Testis (tissue), 3 donors: ENCODE results near the gene LTBP1. TPM values are rescaled to one million over a fixed set of nuclear protein-coding genes. Genes with fewer than 3 reads are reported as not detected.

ENCODE experiments used
- DNase-seq: peaks from one replicate; pipeline ENCODE4 v3.0.0-alpha.2; 2019
- H3K27ac ChIP-seq, 2 donors: fragments of 200-600 bp; sonication (generic); one replicate each; pipeline ENCODE4 v1.5.1; 2019
- H3K27me3 ChIP-seq: fragments of 200-600 bp; sonication (generic); one replicate; pipeline ENCODE4 v1.5.1; 2019
- H3K36me3 ChIP-seq: fragments of 200-600 bp; sonication (generic); one replicate; pipeline ENCODE4 v1.5.1; 2017; ENCODE audit warnings: low read depth; ENCODE audit errors: missing control alignments
- H3K4me1 ChIP-seq: fragments of 200-600 bp; sonication (generic); one replicate; pipeline ENCODE4 v1.5.1; 2019
- H3K4me3 ChIP-seq, 2 donors: fragments of 200-600 bp; sonication (generic); one replicate each; pipeline ENCODE4 v1.5.1; 2017 to 2019
- H3K9me3 ChIP-seq: fragments of 200-600 bp; sonication (generic); one replicate; pipeline ENCODE4 v1.5.1; 2017
- CTCF ChIP-seq, 3 experiments: fragments of 450-650 bp in 2 of 3; fragments of 200-600 bp in 1 of 3; sonication (generic) in 1 of 3; IDR thresholded peaks; one replicate each; pipeline ENCODE4 v1.5.1; 2016 to 2019; ENCODE audit warnings: antibody characterized with exemption in 3 of 3, mild to moderate bottlenecking in 2 of 3, moderate library complexity in 1 of 3
- POLR2A ChIP-seq: fragments of 450-650 bp; IDR thresholded peaks from one replicate; pipeline ENCODE4 v1.6.1; 2017; ENCODE audit warnings: antibody characterized with exemption, mild to moderate bottlenecking, moderate library complexity
- WGBS, 2 donors: methylation state at CpG; one replicate each; pipeline ENCODE4 v1.1.5; 2018; 5-methylcytosine and 5-hydroxymethylcytosine counted together
- intact Hi-C: fragments of 100-400 bp; cut with DNase I; formaldehyde crosslinking; loops from one replicate; pipeline ENCODE4 v1.15.1; 2023; ENCODE audit warnings: low total_unique reads
- polyA plus RNA-seq: library from polyadenylated mRNA; stranded (reverse); fragments of 350-450 nt; fragmentation: Illumina TruSeq; extraction: RNeasy Lipid Tissue Mini Kit (QIAGEN cat#74804); gene quantifications from one replicate; pipeline ENCODE4 v1.2.3, GENCODE V29; 2014; ENCODE audit warnings: low read depth, low replicate concordance; ENCODE audit not compliant: insufficient read depth
- total RNA-seq, 2 donors: library from RNA; depleted of rRNA; stranded (reverse); fragments of >200 nt; gene quantifications; one replicate each; pipeline ENCODE4 v1.2.3, GENCODE V29; 2016

Gene LTBP1
- total and polyA plus RNA-seq, 3 donors from 2014 or later, result 39.6 to 51.5 (median 44.0) TPM

GRCh38 chr2:33141476-33141875 lies 194.7 kb downstream of the LTBP1 start:
- Histone ChIP-seq H3K27me3 (no peaks in the 10 kb centered on the region), H3K27ac (no peak overlapping the region), H3K9me3 (no peaks in the 10 kb centered on the region), H3K36me3 (no peaks in the 10 kb centered on the region), H3K4me3 (no peak overlapping the region), H3K4me1 (no peaks in the 10 kb centered on the region)
- intact Hi-C loops, result no loop called here
- 92 to 95% methylated on average over 5 of the region's 5 CpGs for WGBS, 2 donors
- no peak for TF ChIP-seq CTCF (IDR thresholded peaks at IDR 0.05)
- TF ChIP-seq POLR2A, result no peak
- DNase-seq, result no peak

DNA sequence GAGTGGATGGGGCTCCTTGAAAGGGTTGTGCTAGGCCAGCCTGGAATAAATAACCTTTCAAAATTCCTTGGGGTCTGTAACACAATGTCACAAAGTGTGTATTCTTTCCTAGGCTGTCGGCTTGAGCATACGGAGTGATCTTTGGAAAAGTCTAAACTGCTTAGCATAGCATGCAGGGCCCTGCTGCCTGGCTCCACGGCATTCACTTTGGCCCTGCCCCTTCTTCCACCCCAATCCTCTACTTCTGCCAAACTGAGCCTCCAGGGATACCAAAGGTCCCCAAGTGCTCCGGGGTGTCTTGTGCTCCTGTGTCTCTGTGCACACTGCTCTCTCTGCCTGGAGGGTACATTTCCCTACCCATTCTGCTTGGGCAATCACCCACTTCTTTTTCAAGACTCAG lies 196.1 kb downstream of the LTBP1 start:
- Histone ChIP-seq H3K27ac (peak overlapping the region; percentile 18 to 21), H3K4me1 (no peaks in the 10 kb centered on the region), H3K9me3 (no peaks in the 10 kb centered on the region), H3K27me3 (no peaks in the 10 kb centered on the region), H3K4me3 (no peak overlapping the region), H3K36me3 (no peaks in the 10 kb centered on the region)
- TF ChIP-seq CTCF (IDR thresholded peaks at IDR 0.05) (no peak), POLR2A (no peak)
- 30 to 53% methylated on average over 3 to 4 of the region's 4 CpGs for WGBS, 2 donors
- intact Hi-C loops, result no loop called here
- DNase-seq, result no peak

DNA sequence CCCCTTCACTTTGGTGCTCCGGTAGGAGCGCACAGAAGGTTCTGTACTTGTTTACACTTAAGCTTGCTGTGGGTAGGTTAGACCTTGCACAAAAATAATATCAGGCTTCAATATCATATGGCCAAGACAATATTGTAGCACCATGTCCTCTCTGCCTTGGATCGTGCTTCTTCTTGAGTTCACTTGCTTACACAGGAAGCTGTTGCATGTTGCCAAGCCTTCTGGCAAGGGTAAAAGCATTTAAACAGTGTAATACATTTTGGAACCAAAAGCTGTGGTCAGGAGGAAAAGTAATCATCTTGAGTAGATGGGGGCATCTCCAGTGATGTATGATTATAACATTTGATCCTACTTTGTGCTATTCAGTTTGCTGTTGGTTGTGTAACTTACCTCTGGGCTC lies 197.5 kb downstream of the LTBP1 start:
- intact Hi-C loops, result no loop called here
- Histone ChIP-seq H3K4me1 (no peaks in the 10 kb centered on the region), H3K9me3 (no peaks in the 10 kb centered on the region), H3K27ac (peak overlapping the region in 1 of 2 donors; percentile 61), H3K36me3 (no peaks in the 10 kb centered on the region), H3K27me3 (no peaks in the 10 kb centered on the region), H3K4me3 (no peak overlapping the region)
- TF ChIP-seq CTCF (IDR thresholded peaks at IDR 0.05), result no peak
- no peak for TF ChIP-seq POLR2A
- no peak for DNase-seq
- 60 to 77% methylated on average over 3 of the region's 3 CpGs for WGBS, 2 donors

DNA sequence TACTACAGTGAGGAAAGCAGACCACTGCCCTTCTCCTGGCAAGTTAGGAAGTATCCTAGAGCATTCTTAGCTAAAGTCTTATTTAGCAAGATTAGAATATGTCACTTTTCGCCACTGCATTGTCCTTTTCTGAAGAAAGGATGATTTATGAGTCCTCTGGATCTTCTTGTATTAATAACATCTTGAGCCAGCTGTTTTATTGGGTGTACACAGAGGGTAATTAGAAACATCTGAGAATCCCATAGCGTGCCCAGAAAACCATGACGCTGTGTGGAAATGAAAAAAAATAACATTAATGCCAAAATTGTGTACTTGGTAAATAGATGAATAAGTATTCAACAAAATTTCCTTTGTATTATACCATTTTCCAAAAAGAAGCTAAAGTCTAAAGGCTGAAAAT lies 198.7 kb downstream of the LTBP1 start:
- TF ChIP-seq POLR2A (no peak), CTCF (IDR thresholded peaks at IDR 0.05) (no peak)
- Histone ChIP-seq H3K27me3 (no peaks in the 10 kb centered on the region), H3K27ac (peak overlapping the region; percentile 8 to 67), H3K4me3 (no peak overlapping the region), H3K9me3 (no peaks in the 10 kb centered on the region), H3K4me1 (no peaks in the 10 kb centered on the region), H3K36me3 (no peaks in the 10 kb centered on the region)
- 58 to 64% methylated on average over 3 of the region's 3 CpGs for WGBS, 2 donors
- intact Hi-C loops, result no loop called here
- DNase-seq, result no peak

DNA sequence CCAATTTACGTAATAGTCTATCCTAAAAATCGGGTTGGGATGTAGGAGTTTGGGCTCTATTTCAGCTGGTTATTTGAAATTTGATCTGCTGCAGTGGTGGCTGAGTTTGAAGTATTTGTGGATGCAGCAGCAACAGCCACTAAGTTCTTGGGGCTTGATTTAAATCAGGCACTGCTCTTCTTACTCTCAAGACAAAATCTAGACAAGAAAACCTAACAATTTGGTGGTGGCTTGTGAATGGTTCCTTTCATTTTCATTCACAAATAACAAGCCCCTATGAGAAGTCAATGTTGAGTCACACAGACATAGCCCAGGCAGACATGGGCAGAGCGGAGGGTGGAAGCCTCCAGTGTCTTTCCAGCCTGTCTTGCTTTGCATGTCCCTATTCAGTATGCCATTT lies 199.3 kb downstream of the LTBP1 start:
- Histone ChIP-seq H3K27me3 (no peaks in the 10 kb centered on the region), H3K4me3 (no peak overlapping the region), H3K9me3 (no peaks in the 10 kb centered on the region), H3K27ac (peak overlapping the region; percentile 8 to 67), H3K36me3 (no peaks in the 10 kb centered on the region), H3K4me1 (no peaks in the 10 kb centered on the region)
- no peak for TF ChIP-seq CTCF (IDR thresholded peaks at IDR 0.05)
- no peak for TF ChIP-seq POLR2A
- 70 to 75% methylated on average over 3 of the region's 3 CpGs for WGBS, 2 donors
- intact Hi-C loops, result no loop called here
- no peak for DNase-seq
